ENCODE results near the gene PIEZO2. TPM values are rescaled to one million over a fixed set of nuclear protein-coding genes. Genes with fewer than 3 reads are reported as not detected.

Gene PIEZO2
- total and polyA plus RNA-seq, 2 of the 8 experiments (the other 6 are each of a cell fraction or from before 2014, with no cell fraction given): 4.7 to 16.5 TPM

GRCh38 chr18:10913919-10914318 lies 235.4 kb downstream of the PIEZO2 start:
- no peak for FAIRE-seq
- TF ChIP-seq KDM5A (IDR thresholded peaks at IDR 0.05; ENCODE audit: low read length): no peak
- TF ChIP-seq RBBP5 (IDR thresholded peaks at IDR 0.05; ENCODE audit: borderline replicate concordance, low read depth, low read length): no peak
- TF ChIP-seq CTBP2 (IDR thresholded peaks at IDR 0.05; ENCODE audit: borderline replicate concordance, insufficient read depth, insufficient read length, low read length): no peak
- no peak for TF ChIP-seq BACH1 (IDR thresholded peaks at IDR 0.05; ENCODE audit: low read length)
- no peak for TF ChIP-seq EGR1 (IDR thresholded peaks at IDR 0.05; ENCODE audit: borderline replicate concordance, low read depth, low read length)
- TF ChIP-seq ATF2 (IDR thresholded peaks at IDR 0.05; ENCODE audit: low read length): no peak
- no peak for TF ChIP-seq RFX5 (IDR thresholded peaks at IDR 0.05; ENCODE audit: borderline replicate concordance, low read depth, low read length)
- TF ChIP-seq SRF (IDR thresholded peaks at IDR 0.05; ENCODE audit: low read depth, low read length): no peak
- TF ChIP-seq EP300 (IDR thresholded peaks at IDR 0.05; ENCODE audit: borderline replicate concordance in 1 of 2, low read depth in 2 of 2, low read length in 2 of 2): no peak
- TF ChIP-seq JUN (IDR thresholded peaks at IDR 0.05; ENCODE audit: low read depth, low read length): no peak
- no peak for TF ChIP-seq TCF12 (IDR thresholded peaks at IDR 0.05; ENCODE audit: low read depth, low read length)
- TF ChIP-seq CREB1 (IDR thresholded peaks at IDR 0.05): no peak
- no peak for TF ChIP-seq HDAC2 (IDR thresholded peaks at IDR 0.05; ENCODE audit: borderline replicate concordance in 1 of 2, low read depth in 2 of 2, low read length in 2 of 2)

More at GRCh38 chr18:10913919-10914318, 235.4 kb downstream of the PIEZO2 start:
- CTCF ChIA-PET (ENCODE audit: partially characterized antibody): no interaction called here
- Histone ChIP-seq H4K8ac (ENCODE audit: extremely low read depth, insufficient read depth, low read length) (no peak overlapping the region), H2BK20ac (ENCODE audit: low read length) (no peak overlapping the region), H3K4ac (replicated peaks; ENCODE audit: insufficient read length, low read depth, low read length) (no peak overlapping the region), H3K4me1 (replicated peaks in 1 of 4; ENCODE audit: control insufficient read depth in 3 of 4, insufficient read depth in 4 of 4, low read length in 3 of 4) (no peaks in the 10 kb centered on the region), H4K20me1 (replicated peaks in 1 of 2; ENCODE audit: control insufficient read depth in 1 of 2, insufficient read depth in 2 of 2, low read length in 2 of 2) (no peaks in the 10 kb centered on the region), H2AK5ac (ENCODE audit: low read depth, low read length) (no peak overlapping the region), H2BK120ac (replicated peaks; ENCODE audit: low read depth, low read length) (no peak overlapping the region), H3K18ac (ENCODE audit: extremely low read depth, low read length) (no peak overlapping the region), H4K5ac (ENCODE audit: insufficient read length, low read depth, low read length) (no peak overlapping the region), H2BK15ac (ENCODE audit: low read length) (no peak overlapping the region), H2BK5ac (ENCODE audit: low read depth, low read length) (no peak overlapping the region), H3K27me3 (replicated peaks in 1 of 4; ENCODE audit: control insufficient read depth in 3 of 4, extremely low read depth in 1 of 4, insufficient read depth in 3 of 4, low read length in 3 of 4) (no peaks in the 10 kb centered on the region), H3K27ac (ENCODE audit: low read depth, low read length) (no peak overlapping the region), H2BK12ac (ENCODE audit: low read depth, low read length) (no peak overlapping the region), H3K36me3 (ENCODE audit: control insufficient read depth in 2 of 4, insufficient read depth in 4 of 4, low read length in 3 of 4) (no peaks in the 10 kb centered on the region), H3K79me1 (ENCODE audit: low read depth, low read length) (no peaks in the 10 kb centered on the region), H3K56ac (replicated peaks; ENCODE audit: insufficient read length, low read depth, low read length) (no peak overlapping the region), H3K9ac (replicated peaks in 1 of 4; ENCODE audit: extremely low read depth in 1 of 4, low read depth in 3 of 4, low read length in 3 of 4) (no peak overlapping the region), H3K79me2 (ENCODE audit: control insufficient read depth in 1 of 2, insufficient read depth in 2 of 2, low read length in 2 of 2) (no peaks in the 10 kb centered on the region), H3K23ac (ENCODE audit: insufficient read length) (no peak overlapping the region), H3K4me3 (ENCODE audit: extremely low read depth in 1 of 4, insufficient read depth in 2 of 4, low read depth in 3 of 4, low read length in 4 of 4) (no peak overlapping the region), H3K4me2 (ENCODE audit: insufficient read depth in 1 of 2, low read depth in 2 of 2, low read length in 2 of 2) (no peak overlapping the region), H3K9me3 (ENCODE audit: insufficient read depth in 2 of 2, low read depth in 1 of 2, low read length in 1 of 2) (peaks cover 0 to 3% of the 10 kb centered on the region in 2 experiments; a peak in 1 of 4 replicates), H4K91ac (replicated peaks; ENCODE audit: insufficient read length, low read length) (no peak overlapping the region), H3K14ac (ENCODE audit: insufficient read length) (no peak overlapping the region), H3K23me2 (ENCODE audit: low read depth, low read length) (no peaks in the 10 kb centered on the region), H2AFZ (ENCODE audit: low read length) (no peak overlapping the region)
- no peak for DNase-seq (ENCODE audit: low read depth in 1 of 2, low spot score in 2 of 2)
- 86% methylated on average over 4 of the region's 4 CpGs; no CpG with 5 or more reads in 1 of the 2 experiments for WGBS, 2 experiments (ENCODE audit: extremely low coverage in 1 of 2, insufficient coverage in 1 of 2, insufficient read length in 1 of 2, insufficient replicate concordance in 2 of 2, low coverage in 1 of 2, low lambda C conversion rate in 2 of 2, missing lambda C conversion rate in 1 of 2)
- POLR2A ChIA-PET (ENCODE audit: partially characterized antibody): no interaction called here
